ENCODE results near the gene TMEM266.
"Not testable (repeated sequence)": the region's sequence is repeated elsewhere in the genome, so short reads cannot be mapped to it uniquely, and the experiment has no call there.

Gene TMEM266

DNA sequence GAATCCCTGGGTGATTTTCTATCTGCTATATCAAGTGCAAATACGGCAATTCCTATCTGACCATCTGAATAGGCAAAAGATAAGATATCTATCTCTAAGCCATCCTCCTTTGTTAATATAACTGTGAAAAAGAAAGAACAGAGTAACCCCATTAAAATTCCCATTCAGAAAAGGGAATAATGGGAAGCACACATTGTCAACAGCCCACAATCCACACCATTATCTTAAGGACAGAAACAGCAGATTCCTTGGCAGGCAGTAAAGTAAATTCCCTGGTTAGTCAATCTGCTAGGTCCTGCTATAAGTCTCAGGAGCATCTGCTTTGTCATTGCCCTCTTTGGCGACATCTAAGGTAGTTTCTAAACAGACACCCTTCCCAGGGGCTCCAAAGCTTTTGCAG, 25.7 kb upstream of the TMEM266 start:
- H2AFZ ChIP-seq (ENCODE audit: low read length), result no peak overlapping the region
- H3K27ac ChIP-seq (ENCODE audit: low read length), result no peak overlapping the region
- no peak overlapping the region for H3K4me3 ChIP-seq (ENCODE audit: low read length)
- H3K9ac ChIP-seq (ENCODE audit: low read length), result no peak overlapping the region
- no peaks in the 10 kb centered on the region for H3K9me2 ChIP-seq (replicated peaks; ENCODE audit: insufficient read depth, low read length)
- no peaks in the 10 kb centered on the region for H3K27me3 ChIP-seq (replicated peaks; ENCODE audit: insufficient read depth, low read length)
- no peaks in the 10 kb centered on the region for H3K4me1 ChIP-seq (ENCODE audit: low read length)
- TF ChIP-seq, protein P1, sequence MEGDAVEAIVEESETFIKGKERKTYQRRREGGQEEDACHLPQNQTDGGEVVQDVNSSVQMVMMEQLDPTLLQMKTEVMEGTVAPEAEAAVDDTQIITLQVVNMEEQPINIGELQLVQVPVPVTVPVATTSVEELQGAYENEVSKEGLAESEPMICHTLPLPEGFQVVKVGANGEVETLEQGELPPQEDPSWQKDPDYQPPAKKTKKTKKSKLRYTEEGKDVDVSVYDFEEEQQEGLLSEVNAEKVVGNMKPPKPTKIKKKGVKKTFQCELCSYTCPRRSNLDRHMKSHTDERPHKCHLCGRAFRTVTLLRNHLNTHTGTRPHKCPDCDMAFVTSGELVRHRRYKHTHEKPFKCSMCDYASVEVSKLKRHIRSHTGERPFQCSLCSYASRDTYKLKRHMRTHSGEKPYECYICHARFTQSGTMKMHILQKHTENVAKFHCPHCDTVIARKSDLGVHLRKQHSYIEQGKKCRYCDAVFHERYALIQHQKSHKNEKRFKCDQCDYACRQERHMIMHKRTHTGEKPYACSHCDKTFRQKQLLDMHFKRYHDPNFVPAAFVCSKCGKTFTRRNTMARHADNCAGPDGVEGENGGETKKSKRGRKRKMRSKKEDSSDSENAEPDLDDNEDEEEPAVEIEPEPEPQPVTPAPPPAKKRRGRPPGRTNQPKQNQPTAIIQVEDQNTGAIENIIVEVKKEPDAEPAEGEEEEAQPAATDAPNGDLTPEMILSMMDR (IDR thresholded peaks at IDR 0.05; ENCODE audit: low read length), result no peak
- TF ChIP-seq EZH2phosphoT487 (IDR thresholded peaks at IDR 0.05; ENCODE audit: low read length) (no peak), EZH2 (optimal IDR thresholded peaks at IDR 0.05; ENCODE audit: low read depth, low read length) (no peak)
- H3F3A ChIP-seq (ENCODE audit: insufficient read depth, low read length), result no peaks in the 10 kb centered on the region
- DNase-seq, result no peak
- no peaks in the 10 kb centered on the region for H4K20me1 ChIP-seq (ENCODE audit: insufficient read depth, low read length)
- no peaks in the 10 kb centered on the region for H3K36me3 ChIP-seq (replicated peaks; ENCODE audit: insufficient read depth, low read length)
- H3K4me2 ChIP-seq (ENCODE audit: low read depth, low read length), result no peak overlapping the region
- H3K9me3 ChIP-seq (replicated peaks; ENCODE audit: insufficient read depth, low read length), result no peaks in the 10 kb centered on the region
- no peaks in the 10 kb centered on the region for H3K79me2 ChIP-seq (ENCODE audit: low read length)

DNA sequence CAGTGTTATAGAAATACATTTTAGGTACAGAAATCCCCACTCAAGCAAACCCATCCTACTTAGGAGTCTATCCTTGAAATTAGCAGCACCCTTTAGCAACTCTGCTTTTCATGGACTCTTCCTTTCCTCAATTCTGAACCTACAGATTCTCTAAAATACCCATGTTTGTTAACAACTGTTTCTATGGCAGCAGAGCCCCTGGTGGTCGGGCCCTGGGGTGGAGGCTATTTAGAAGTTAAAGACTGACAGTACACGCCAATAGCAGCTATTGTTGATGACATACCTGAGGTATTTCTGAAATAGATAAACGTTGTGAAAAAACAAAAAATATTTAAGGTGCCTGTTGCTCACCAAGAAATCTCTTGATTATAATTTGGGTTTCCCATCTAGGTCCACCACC, 24.2 kb upstream of the TMEM266 start:
- H3K4me3 ChIP-seq (ENCODE audit: low read length), result no peak overlapping the region
- no peaks in the 10 kb centered on the region for H3K36me3 ChIP-seq (replicated peaks; ENCODE audit: insufficient read depth, low read length)
- H3K9me3 ChIP-seq (replicated peaks; ENCODE audit: insufficient read depth, low read length), result no peaks in the 10 kb centered on the region

DNA sequence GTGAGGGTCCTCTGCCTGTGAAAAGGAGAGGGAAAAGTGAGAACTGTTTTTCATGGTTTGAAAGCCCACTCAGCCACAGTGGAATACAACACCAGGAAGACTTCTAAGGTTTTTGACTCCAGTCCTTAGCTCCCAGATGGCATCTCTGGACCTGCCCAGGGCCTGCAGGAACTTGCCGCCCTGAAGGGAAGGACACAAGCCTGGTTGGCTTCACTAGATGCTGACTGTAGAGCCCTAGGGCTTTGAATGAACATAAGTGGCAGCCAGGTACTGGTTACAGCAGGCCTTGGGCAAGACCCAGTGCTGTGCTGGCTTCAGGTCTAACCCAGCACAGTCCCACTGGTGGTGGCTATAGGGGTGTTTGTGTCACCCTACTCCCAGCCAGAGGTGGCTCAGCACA, 21.3 kb upstream of the TMEM266 start:
- Histone ChIP-seq H3K9ac (ENCODE audit: low read length) (no peak overlapping the region), H4K20me1 (ENCODE audit: insufficient read depth, low read length) (no peaks in the 10 kb centered on the region), H3K4me1 (ENCODE audit: low read length) (no peaks in the 10 kb centered on the region), H3K9me3 (replicated peaks; ENCODE audit: insufficient read depth, low read length) (no peaks in the 10 kb centered on the region), H3K4me3 (ENCODE audit: low read length) (no peak overlapping the region), H2AFZ (ENCODE audit: low read length) (no peak overlapping the region), H3K27me3 (replicated peaks; ENCODE audit: insufficient read depth, low read length) (no peaks in the 10 kb centered on the region), H3K4me2 (ENCODE audit: low read depth, low read length) (no peak overlapping the region), H3K79me2 (ENCODE audit: low read length) (no peaks in the 10 kb centered on the region), H3K27ac (ENCODE audit: low read length) (no peak overlapping the region), H3K36me3 (replicated peaks; ENCODE audit: insufficient read depth, low read length) (no peaks in the 10 kb centered on the region), H3F3A (ENCODE audit: insufficient read depth, low read length) (no peaks in the 10 kb centered on the region), H3K9me2 (replicated peaks; ENCODE audit: insufficient read depth, low read length) (no peaks in the 10 kb centered on the region)
- no peak for DNase-seq
- no peak for TF ChIP-seq EZH2 (optimal IDR thresholded peaks at IDR 0.05; ENCODE audit: low read depth, low read length)
- TF ChIP-seq EZH2phosphoT487 (IDR thresholded peaks at IDR 0.05; ENCODE audit: low read length), result no peak
- TF ChIP-seq, protein P1 (IDR thresholded peaks at IDR 0.05; ENCODE audit: low read length), result no peak

More for the DNA sequence above, 24.2 kb upstream of the TMEM266 start:
- Histone ChIP-seq H3K4me2 (ENCODE audit: low read depth, low read length) (no peak overlapping the region), H3K27me3 (replicated peaks; ENCODE audit: insufficient read depth, low read length) (no peaks in the 10 kb centered on the region), H4K20me1 (ENCODE audit: insufficient read depth, low read length) (no peaks in the 10 kb centered on the region), H3K79me2 (ENCODE audit: low read length) (no peaks in the 10 kb centered on the region), H3K9ac (ENCODE audit: low read length) (no peak overlapping the region), H3K9me2 (replicated peaks; ENCODE audit: insufficient read depth, low read length) (no peaks in the 10 kb centered on the region), H3F3A (ENCODE audit: insufficient read depth, low read length) (no peaks in the 10 kb centered on the region), H2AFZ (ENCODE audit: low read length) (no peak overlapping the region), H3K4me1 (ENCODE audit: low read length) (no peaks in the 10 kb centered on the region), H3K27ac (ENCODE audit: low read length) (no peak overlapping the region)
- no peak for DNase-seq
- TF ChIP-seq EZH2 (optimal IDR thresholded peaks at IDR 0.05; ENCODE audit: low read depth, low read length) (no peak), EZH2phosphoT487 (IDR thresholded peaks at IDR 0.05; ENCODE audit: low read length) (no peak)
- TF ChIP-seq, protein P1 (IDR thresholded peaks at IDR 0.05; ENCODE audit: low read length), result no peak

DNA sequence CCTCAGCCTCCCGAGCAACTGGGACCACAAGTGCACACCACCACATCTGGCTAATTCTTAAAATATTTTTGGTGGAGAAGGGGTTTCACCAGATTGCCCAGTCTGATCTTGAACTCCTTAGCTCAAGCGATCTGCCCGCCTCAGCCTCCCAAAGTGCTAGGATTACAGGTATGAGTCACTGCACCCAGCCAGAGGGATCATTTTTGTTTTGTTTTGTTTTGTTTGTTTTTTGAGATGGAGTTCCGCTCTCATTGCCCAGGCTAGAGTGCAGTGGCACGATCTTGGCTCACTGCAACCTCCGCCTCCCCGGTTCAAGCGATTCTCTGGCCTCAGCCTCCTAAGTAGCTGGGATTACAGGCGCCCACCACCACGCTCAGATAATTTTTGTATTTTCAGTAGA, 5.6 kb upstream of the TMEM266 start:
- H3F3A ChIP-seq (ENCODE audit: insufficient read depth, low read length), result peaks cover 29% of the 10 kb centered on the region
- not testable (repeated sequence) for H2AFZ ChIP-seq (ENCODE audit: low read length)

More for the DNA sequence above, 5.6 kb upstream of the TMEM266 start:
- H3K9me2 ChIP-seq (replicated peaks; ENCODE audit: insufficient read depth, low read length); H3K79me2 ChIP-seq (ENCODE audit: low read length); H3K27ac ChIP-seq (ENCODE audit: low read length); H4K20me1 ChIP-seq (ENCODE audit: insufficient read depth, low read length); H3K4me2 ChIP-seq (ENCODE audit: low read depth, low read length); H3K36me3 ChIP-seq (replicated peaks; ENCODE audit: insufficient read depth, low read length); H3K4me3 ChIP-seq (ENCODE audit: low read length); H3K9ac ChIP-seq (ENCODE audit: low read length); H3K9me3 ChIP-seq (replicated peaks; ENCODE audit: insufficient read depth, low read length); H3K27me3 ChIP-seq (replicated peaks; ENCODE audit: insufficient read depth, low read length); DNase-seq: not testable (repeated sequence)
- peaks cover 18% of the 10 kb centered on the region for H3K4me1 ChIP-seq (ENCODE audit: low read length)

Data from MM.1S (cell line).